Measurements from ENCODE around the gene AKIRIN1. TPM values are rescaled to one million over a fixed set of nuclear protein-coding genes. Genes with fewer than 3 reads are reported as not detected.

Gene AKIRIN1
- total RNA-seq, 4 donors from 2014 or later = 28.2 to 46.0 (median 34.2) TPM

DNA sequence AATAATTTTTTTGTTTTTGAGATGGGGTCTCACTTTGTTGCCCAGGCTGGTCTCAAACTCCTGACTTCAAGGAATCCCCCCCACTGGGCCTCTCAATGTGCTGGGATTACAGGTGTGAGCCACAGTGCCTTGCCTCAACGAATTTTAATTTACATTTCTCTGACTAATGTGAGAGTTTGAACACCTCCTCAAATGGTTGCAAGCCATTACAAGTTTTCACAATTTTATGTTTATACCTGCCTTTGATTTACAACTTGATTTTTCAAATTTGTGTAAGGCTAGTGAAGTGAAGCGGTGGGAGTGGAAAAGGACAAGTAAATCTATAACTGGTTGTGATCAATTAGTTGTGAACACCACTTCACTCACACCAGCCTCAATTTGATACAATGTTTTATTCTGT is 40.5 kb upstream of the AKIRIN1 start:
- in situ Hi-C loops (cut with MboI; ENCODE audit: low sequenced_read_pairs in 4 of 4) (no loop called here), intact Hi-C loops (cut with DNase I; ENCODE audit: low total_unique reads) (no loop called here)
- no peak overlapping the region for H3K4me3 ChIP-seq
- no peaks in the 10 kb centered on the region for H3K27me3 ChIP-seq
- no peak overlapping the region for H3K27ac ChIP-seq
- no peaks in the 10 kb centered on the region for H3K36me3 ChIP-seq
- H3K4me1 ChIP-seq = no peaks in the 10 kb centered on the region
- DNase-seq = no peak
- no peaks in the 10 kb centered on the region for H3K9me3 ChIP-seq
- TF ChIP-seq POLR2A (IDR thresholded peaks at IDR 0.05) = no peak
- TF ChIP-seq, protein P1, sequence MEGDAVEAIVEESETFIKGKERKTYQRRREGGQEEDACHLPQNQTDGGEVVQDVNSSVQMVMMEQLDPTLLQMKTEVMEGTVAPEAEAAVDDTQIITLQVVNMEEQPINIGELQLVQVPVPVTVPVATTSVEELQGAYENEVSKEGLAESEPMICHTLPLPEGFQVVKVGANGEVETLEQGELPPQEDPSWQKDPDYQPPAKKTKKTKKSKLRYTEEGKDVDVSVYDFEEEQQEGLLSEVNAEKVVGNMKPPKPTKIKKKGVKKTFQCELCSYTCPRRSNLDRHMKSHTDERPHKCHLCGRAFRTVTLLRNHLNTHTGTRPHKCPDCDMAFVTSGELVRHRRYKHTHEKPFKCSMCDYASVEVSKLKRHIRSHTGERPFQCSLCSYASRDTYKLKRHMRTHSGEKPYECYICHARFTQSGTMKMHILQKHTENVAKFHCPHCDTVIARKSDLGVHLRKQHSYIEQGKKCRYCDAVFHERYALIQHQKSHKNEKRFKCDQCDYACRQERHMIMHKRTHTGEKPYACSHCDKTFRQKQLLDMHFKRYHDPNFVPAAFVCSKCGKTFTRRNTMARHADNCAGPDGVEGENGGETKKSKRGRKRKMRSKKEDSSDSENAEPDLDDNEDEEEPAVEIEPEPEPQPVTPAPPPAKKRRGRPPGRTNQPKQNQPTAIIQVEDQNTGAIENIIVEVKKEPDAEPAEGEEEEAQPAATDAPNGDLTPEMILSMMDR (IDR thresholded peaks at IDR 0.05 in 4 of 5, conservative IDR thresholded peaks at IDR 0.05 in 1 of 5) = no peak
- no peak for ATAC-seq

- TF ChIP-seq, protein P1 (IDR thresholded peaks at IDR 0.05 in 4 of 5, conservative IDR thresholded peaks at IDR 0.05 in 1 of 5) = no peak
- no peak for TF ChIP-seq POLR2A (IDR thresholded peaks at IDR 0.05)
- intact Hi-C loops (cut with DNase I; ENCODE audit: low total_unique reads) = no loop called here
- H3K27ac ChIP-seq = no peak overlapping the region
- no peaks in the 10 kb centered on the region for H3K27me3 ChIP-seq
- no peak overlapping the region for H3K4me3 ChIP-seq
- in situ Hi-C loops (cut with MboI; ENCODE audit: low sequenced_read_pairs in 4 of 4) = no loop called here
- ATAC-seq = no peak
- no peaks in the 10 kb centered on the region for H3K36me3 ChIP-seq
- DNase-seq = no peak
- no peaks in the 10 kb centered on the region for H3K4me1 ChIP-seq
- no peaks in the 10 kb centered on the region for H3K9me3 ChIP-seq
Measured at GRCh38 chr1:38953433-38953860, 37.6 kb upstream of the AKIRIN1 start.

DNA sequence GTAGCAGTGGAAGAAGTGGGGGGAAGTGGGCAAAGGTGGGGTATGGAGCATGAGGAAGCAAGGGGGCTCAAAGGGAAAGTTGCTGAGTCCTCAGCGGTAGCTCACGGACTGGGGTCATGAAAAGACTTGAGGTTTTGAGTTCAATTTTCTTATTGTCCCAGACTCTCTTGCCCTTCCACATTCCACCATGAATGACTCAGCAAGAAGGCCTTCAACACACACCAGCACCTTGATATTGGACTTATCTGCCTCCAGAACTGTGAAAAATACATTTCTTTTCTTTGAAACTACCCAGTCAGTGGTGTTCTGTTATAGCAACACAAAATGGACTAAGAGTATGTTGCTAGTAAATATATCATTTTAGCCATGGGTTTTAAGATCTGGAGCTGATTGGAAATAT is 32.1 kb upstream of the AKIRIN1 start:
- no peak overlapping the region for H3K4me3 ChIP-seq
- no peak overlapping the region for H3K27ac ChIP-seq
- H3K36me3 ChIP-seq = no peaks in the 10 kb centered on the region
- H3K9me3 ChIP-seq = no peaks in the 10 kb centered on the region
- TF ChIP-seq, protein P1 (IDR thresholded peaks at IDR 0.05 in 4 of 5, conservative IDR thresholded peaks at IDR 0.05 in 1 of 5) = no peak
- TF ChIP-seq POLR2A (IDR thresholded peaks at IDR 0.05) = no peak
- in situ Hi-C loops (cut with MboI; ENCODE audit: low sequenced_read_pairs in 4 of 4) = no loop called here
- no peak for DNase-seq
- H3K27me3 ChIP-seq = no peaks in the 10 kb centered on the region
- intact Hi-C loops (cut with DNase I; ENCODE audit: low total_unique reads) = no loop called here
- H3K4me1 ChIP-seq = no peaks in the 10 kb centered on the region
- no peak for ATAC-seq

- intact Hi-C loops (cut with DNase I; ENCODE audit: low total_unique reads) = no loop called here
- H3K4me1 ChIP-seq = no peaks in the 10 kb centered on the region
- H3K9me3 ChIP-seq = no peaks in the 10 kb centered on the region
- H3K27ac ChIP-seq = no peak overlapping the region
- no peaks in the 10 kb centered on the region for H3K36me3 ChIP-seq
- H3K4me3 ChIP-seq = no peak overlapping the region
- DNase-seq = no peak
- in situ Hi-C loops (cut with MboI; ENCODE audit: low sequenced_read_pairs in 4 of 4) = no loop called here
- no peaks in the 10 kb centered on the region for H3K27me3 ChIP-seq
- TF ChIP-seq POLR2A (IDR thresholded peaks at IDR 0.05) = no peak
- TF ChIP-seq, protein P1 (IDR thresholded peaks at IDR 0.05 in 4 of 5, conservative IDR thresholded peaks at IDR 0.05 in 1 of 5) = no peak
- peak in 1 of 2 donors; percentile 39 for ATAC-seq
Measured at GRCh38 chr1:38962113-38962512, 29.0 kb upstream of the AKIRIN1 start.

DNA sequence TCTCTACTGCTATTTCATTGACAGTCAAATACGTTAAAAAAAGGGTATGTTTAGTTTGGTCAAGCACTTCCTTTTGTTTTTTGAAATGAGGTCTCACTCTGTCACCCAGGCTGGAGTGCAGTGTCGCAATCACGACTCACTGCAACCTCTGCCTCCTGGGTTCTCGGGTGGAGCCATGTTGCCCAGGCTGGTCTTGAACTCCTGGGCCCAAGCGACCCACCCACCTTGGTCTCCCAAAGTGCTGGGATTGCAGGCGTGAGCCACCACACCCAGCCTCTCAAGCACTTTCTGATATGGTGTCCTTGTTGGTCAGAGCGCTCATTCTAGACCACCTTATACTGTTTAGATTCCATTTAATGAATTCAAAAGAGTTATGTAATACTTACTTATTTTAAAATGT is 28.5 kb upstream of the AKIRIN1 start:
- intact Hi-C loops (cut with DNase I; ENCODE audit: low total_unique reads) (no loop called here), in situ Hi-C loops (cut with MboI; ENCODE audit: low sequenced_read_pairs in 4 of 4) (no loop called here)
- Histone ChIP-seq H3K9me3 (no peaks in the 10 kb centered on the region), H3K4me3 (no peak overlapping the region), H3K27ac (no peak overlapping the region), H3K27me3 (no peaks in the 10 kb centered on the region), H3K4me1 (no peaks in the 10 kb centered on the region), H3K36me3 (no peaks in the 10 kb centered on the region)
- DNase-seq (no peak), ATAC-seq (no peak)
- TF ChIP-seq POLR2A (IDR thresholded peaks at IDR 0.05) = no peak
- TF ChIP-seq, protein P1 (IDR thresholded peaks at IDR 0.05 in 4 of 5, conservative IDR thresholded peaks at IDR 0.05 in 1 of 5) = no peak

All from gastrocnemius medialis (tissue), 4 donors.